GM21390 (cell line): ENCODE measurements around the gene NOLC1.
"Not testable (repeated sequence)": the region's sequence is repeated elsewhere in the genome, so short reads cannot be mapped to it uniquely, and the experiment has no call there.

Experiments
- ATAC-seq: cut with Tn5 transposase; IDR thresholded peaks from one replicate; pipeline ENCODE4 v1.9.1; 2021; ENCODE audit not compliant: unreplicated experiment

Gene NOLC1

DNA sequence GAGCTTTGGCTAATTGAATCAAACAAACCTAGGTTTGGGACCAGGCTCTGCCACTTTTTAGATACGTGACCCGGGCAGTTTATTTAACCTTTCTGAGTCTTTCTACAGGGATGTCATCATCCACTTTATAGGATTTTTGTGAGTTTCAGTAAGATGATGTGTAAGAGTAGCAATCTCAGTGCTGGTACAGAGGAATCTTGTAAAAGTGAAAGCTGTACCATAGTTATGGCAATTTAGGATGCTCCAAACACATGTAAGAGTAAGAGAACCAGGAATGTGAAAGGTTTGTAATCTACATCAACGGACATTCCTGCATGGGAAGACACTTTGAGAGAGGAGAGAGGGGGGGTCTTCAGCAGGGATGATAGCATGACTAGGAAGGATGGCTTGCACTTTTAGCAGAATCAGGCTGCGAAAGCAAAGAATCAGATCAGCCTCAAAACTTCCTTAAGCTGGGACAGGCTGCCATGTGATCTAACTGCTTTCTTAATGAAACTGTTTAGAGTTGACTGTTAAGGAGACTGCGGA lies 968 bp downstream of the NOLC1 start:
- no peak for ATAC-seq

DNA sequence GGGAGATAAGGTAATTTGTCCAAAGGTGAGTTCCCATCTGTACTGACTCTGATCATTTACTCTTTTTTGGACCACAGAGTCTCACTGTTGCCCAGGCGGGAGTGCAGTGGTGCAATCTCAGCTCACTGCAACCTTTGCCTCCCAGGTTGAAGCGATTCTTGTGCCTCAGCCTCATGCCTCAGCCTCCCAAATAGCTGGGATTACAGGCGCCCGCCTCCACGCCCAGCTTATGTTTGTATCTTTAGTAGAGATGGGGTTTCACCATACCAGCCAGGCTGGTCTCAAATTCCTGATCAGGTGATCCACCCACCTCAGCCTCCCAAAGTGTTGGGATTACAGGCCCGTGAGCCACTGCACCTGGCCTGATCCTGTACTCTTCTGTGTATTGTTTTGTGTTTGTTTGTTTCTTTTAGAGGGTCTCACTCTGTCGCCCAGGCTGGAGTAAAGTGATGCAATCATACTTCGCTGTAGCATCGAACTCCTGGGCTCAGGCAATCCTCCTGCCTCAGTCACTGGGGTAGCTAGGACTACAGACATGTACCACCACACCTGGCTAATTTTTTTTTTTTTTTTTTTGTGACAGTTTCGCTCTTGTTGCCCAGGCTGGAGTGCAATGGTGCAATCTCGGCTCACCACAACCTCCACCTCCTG lies 2.4 kb downstream of the NOLC1 start:
- ATAC-seq = no peak

DNA sequence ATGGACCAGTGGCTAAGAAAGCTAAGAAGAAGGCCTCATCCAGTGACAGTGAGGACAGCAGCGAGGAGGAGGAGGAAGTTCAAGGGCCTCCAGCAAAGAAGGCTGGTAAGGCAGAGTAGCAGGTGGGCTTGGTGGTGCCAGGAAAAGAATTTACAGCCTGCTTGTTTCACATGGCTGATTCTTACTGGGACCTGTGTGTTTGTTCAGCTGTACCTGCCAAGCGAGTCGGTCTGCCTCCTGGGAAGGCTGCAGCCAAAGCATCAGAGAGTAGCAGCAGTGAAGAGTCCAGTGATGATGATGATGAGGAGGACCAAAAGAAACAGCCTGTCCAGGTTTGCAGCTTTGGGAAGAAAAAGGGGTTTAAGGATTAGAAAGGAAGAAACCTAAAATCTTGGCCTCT lies 5.0 kb downstream of the NOLC1 start:
- ATAC-seq = no peak

DNA sequence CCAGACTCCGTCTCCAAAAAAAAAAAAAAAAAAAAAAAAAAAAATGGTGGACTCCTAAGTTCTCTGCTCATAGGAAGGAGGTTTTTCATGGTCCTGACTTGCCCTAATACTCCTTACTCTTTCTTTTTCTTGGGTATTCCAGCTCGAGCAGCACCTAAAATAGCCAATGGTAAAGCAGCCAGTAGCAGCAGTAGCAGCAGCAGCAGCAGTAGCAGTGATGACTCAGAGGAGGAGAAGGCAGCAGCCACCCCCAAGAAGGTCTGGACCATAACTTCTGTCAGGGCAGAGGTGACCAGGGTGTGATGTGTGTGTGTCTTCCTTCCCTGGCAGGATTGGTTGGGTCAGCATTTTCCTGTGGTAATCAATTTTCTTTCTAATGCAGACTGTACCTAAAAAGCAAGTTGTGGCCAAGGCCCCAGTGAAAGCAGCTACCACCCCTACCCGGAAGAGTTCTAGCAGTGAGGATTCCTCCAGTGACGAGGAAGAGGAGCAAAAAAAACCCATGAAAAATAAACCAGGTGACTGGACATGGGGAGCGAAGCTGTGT lies 6.9 kb downstream of the NOLC1 start:
- ATAC-seq = no peak

DNA sequence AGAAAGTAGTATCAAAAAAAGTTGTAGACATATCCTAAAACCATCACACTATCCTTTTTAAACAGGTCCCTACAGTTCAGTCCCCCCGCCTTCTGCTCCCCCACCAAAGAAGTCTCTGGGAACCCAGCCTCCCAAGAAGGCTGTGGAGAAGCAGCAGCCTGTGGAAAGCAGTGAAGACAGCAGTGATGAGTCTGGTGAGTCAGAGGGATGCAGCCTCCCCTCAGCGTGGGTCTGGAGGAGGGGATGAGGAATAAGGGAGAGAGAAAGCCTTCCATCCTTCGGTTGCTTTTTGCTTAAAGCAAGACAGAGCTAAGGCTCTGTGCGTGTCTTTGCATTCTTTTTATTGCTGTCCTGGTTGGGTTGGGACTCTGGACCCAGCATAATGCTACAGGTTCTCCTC lies 7.6 kb downstream of the NOLC1 start:
- no peak for ATAC-seq

DNA sequence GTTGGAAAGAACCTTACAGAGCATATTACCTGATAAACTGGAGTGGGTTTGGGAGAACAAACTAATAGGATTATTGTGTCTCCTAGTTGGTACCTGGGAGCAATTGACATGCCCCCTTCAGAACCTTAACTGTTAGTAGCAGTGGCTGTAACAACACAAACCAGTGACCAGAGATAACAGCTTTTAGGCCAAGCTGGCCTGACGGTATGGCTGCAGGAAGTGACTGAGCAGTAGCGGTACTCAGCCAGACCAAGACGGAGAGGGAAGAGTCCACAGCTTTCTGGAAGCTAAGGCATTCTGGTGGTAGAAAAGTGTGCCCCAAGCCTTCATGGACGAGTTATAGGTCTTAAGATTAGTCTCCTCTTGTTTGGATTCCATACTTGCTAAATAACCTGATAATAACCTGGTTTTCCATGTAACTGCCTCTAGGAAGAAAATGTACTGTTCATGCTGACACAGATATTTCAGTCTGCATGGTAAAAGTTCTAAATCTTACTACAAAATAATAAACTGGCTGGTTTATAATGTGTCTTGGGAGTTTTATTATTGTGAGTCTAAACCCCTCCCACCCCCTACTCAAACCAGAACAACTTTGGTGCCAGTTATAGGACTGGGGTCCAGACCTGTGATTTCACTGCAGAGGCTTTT lies 11.3 kb downstream of the NOLC1 start:
- no peak for ATAC-seq

DNA sequence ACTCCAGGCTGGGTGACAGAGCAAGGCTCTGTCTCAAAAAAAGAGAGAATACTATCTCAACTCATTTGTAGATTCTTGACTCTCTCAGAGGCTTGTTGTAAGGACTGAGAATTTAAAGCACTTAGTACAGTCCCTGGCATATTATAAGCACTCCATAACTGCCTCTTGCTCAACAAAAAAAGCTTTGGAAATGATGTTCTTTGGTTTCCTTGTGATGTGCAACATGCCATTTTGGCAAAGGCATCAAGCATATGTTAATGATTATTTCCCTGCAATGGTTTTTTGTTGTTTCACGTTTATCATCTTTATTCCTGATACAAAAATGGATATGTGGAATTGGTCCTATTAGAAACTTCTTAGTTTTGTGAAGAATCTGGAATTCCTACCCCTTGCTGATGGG lies 15.7 kb downstream of the NOLC1 start:
- ATAC-seq = no peak

DNA sequence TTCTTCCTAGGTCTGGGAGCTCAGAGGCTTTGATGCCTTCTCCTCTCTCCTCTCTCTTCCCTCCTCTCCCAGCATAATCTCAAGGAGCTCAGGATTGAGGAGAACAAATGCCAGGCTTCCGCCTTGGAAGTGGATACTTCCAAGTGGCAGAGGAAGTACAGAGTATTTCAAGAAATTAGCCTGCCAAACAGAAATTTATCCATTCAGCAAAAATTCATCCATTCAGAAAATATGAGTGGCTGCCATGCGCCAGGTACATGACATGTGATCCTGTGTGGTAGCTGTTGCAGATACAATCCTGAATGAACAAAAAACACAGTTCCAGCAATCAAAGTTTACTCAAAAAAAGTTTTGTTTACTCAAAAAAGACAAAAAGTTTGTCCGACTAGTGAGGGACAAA lies 18.4 kb downstream of the NOLC1 start:
- ATAC-seq = no peak

DNA sequence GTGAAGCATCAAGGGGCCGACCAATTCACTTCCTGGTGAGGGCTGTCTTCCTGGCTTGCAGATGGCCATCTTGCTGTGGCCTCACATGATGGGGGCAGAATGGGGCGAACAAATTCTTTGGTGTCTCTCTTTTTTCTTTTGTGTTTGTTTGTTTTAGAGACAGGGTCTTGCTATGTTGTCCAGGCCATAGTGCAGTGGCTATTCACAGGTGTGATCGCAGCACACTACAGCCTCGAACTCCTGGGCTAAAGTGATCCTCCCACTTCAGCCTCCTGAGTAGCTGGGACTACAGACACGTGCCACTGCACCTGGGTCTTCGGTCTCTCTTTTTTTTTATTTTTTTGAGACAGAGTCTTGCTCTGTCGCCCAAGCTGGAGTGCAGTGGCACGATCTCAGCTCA lies 20.1 kb downstream of the NOLC1 start:
- ATAC-seq = no peak

DNA sequence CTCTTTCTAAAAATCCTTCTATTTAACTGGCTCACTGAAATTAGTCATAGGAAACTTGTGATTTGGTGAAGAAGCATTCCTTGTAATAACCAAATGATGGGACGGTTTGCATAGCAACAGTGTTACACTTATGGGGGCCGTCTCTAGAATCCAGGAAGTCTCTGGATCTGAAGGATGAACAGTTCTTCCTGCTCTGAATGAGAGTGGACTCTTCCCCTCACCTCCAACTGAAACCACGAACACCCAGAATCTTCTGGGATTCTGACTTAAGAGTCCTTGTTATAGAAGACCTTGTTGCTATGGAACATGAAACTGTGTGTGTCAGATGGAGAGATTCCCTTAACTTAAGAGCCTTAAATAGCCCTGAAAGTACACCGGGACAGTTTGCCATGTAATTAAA lies 23.2 kb downstream of the NOLC1 start:
- no peak for ATAC-seq

DNA sequence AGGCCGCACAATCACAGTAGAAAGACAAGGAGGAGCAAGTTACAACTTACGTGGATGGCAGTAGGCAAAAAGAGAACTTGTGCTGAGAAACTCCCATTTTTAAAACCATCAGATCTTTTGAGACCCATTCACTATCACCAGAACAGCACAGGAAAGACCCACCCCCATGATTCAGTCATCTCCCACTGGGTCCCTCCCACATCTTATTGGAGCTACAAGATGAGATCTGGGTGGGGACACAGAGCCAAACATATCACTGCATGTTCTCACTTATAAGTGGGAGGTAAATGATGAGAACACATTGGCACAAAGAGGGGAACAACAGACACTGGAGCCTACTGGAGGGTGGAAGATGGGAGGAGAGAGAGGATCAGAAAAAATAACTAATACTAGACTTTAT lies 32.4 kb downstream of the NOLC1 start:
- ATAC-seq = no peak

DNA sequence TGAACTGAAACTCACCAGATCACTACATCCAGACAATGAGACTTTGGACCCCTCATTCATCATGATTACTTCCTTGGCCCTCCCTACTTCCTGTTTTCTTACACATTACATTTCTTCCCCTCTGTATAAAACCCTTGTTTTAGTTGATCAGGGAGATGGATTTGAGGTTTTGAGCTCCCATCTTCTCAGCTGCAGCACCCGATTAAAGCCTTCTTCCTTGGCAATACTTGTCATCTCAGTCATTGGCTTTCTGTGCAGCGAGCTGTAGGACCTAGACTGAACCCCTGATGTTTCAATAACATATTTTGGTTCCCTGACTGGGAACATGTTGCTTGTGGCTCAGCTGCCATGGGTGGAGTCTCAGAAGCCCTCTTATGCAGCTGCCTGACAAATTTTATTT lies 33.1 kb downstream of the NOLC1 start:
- no peak for ATAC-seq

DNA sequence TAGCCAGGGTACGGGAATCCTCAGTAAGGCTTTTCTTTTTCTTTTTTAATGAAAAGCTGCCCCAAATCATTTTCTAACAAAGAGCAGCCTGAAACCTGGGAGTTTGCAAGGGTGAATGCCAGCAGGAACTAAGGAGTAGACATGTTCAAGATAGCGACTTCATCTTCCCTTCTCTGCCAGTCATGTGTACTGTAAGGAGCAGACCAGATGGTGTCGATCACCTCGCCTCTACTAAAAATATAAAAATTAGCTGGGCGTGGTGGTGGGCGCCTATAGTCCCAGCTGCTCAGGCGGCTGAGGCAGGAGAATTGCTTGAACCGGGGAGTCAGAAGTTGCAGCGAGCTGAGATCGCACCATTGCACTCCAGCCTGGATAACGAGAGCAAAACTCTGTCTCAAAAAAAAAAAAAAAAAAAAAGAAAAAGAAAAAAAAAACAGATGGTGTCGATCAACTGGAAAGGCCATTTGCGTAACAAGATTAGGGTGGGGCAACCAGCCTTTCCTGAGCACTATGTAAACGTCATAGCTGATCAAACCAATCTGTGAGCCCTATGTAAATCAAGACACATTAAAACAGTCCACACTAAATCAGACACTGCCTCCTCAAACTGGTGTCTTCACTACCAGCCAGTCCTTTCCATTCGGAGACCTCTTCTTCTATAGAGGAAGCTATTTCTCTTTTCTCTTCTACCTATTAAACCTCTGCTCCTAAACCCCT lies 33.8 kb downstream of the NOLC1 start:
- ATAC-seq = no peak

DNA sequence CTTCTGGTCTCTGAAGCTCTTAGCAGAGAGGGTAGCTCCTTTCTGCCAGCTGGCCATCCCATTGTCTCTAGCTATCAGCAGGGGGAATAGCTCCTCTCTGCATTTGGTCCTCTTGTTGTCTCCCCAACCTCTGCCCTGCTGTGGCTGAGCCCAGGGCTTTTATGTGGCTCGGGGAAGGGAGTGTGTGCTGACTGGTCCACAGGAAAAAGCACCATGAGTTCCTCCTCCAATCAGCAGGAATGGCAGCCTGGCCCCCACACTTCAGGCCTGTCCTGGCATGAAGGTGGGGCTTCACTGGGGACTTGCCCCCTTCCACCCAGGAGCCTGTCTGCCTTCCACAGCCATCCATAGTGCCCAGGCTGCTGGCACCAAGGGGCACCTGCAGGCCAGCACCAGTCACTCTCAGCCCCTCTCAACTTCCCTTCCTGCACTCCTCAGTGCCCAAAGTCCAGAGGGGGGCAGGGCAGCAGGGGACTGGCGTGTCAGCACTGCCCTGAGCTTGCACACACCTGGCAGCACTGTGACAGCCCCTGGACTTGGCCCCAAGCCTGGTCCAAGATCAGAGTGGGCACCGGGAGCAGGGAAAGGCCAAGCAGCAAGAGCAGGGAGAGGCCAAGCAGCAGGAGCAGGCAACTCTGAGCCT lies 36.2 kb downstream of the NOLC1 start:
- no peak for ATAC-seq

DNA sequence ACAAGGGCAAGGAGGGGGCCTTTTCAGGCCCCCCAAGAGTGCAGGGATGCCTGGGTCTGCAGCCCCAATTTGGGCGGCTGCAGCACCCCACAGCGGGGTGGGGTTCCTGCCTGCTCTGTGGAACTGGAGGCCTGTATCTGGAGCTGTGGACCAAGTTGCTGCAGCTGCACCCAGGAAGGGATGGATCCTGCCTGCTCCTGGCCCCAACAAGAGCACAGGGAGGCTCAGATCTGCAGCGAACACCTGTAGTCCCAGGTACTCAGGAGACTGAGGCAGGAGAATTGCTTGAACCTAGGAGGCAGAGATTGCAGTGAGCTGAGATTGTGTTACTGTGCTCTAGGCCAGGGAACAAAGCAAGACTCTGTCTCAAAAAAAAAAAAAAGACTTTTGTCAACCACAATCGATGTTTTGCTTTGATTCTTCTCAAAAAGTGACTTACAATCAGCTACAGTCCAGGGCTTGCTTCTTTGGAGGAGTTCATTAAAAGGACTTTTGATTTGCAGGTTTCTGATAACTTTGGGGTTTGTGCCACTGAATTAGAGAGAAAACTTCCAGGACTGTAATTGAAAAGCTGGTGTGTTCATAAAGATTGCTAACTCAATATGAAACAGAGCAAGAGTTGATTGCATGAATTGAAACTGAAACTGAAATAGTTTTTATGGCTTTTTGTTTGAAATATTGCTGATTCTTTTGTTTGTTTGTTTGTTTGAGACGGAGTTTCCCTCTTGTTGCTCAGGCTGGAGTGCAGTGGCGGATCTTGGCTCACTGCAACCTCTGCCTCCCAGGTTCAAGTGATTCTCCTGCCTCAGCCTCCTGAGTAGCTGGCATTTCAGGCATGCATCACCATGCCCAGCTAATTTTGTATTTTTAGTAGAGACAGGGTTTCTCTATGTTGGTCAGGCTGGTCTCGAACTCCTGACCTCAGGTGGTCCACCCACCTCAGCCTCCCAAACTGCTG lies 37.0 kb downstream of the NOLC1 start:
- not testable (repeated sequence) for ATAC-seq

DNA sequence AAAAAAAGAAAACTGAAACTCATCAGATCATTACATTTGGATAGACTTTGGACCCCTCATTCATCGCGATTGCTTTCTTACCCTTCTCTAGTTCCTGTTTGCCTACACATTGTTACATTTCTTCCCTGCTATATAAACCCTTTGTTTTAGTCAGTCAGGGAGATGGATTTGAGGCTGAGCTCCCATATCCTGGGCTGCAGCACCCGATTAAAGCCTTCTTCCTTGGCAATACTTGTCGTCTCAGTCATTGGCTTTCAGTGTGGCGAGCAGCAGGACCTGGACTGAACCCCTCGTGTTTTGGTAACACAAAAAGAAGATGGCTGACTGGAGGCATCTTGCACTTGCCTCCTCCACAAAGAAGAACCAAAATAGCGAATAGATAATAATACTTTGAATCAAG lies 39.8 kb downstream of the NOLC1 start:
- ATAC-seq = no peak

DNA sequence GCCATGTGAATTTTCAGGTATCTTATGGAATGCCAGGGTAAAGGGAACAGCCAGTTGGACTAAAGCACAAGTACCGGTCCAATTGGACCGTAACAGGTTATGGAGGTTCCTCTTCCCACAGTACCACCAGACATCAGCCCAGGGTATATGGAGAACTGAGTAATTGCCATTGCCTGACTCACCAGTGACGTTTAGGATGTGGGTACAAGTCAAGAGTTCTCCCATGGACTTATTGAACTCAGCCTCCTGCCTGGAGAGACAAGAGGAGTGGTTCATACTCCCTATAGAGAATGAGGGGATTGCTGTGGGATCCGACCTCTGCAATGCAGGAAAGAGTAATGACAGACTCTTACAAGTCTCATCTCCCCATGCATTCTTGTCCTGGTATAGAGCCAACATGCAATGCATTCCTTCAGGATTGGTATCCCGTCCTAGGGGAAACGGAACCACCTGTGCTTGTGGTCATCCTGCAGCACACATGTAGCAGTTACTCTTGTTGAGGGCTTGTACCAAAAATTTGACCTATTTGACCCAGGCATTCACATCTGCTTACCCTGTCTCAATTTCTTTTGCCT lies 43.2 kb downstream of the NOLC1 start:
- no peak for ATAC-seq

DNA sequence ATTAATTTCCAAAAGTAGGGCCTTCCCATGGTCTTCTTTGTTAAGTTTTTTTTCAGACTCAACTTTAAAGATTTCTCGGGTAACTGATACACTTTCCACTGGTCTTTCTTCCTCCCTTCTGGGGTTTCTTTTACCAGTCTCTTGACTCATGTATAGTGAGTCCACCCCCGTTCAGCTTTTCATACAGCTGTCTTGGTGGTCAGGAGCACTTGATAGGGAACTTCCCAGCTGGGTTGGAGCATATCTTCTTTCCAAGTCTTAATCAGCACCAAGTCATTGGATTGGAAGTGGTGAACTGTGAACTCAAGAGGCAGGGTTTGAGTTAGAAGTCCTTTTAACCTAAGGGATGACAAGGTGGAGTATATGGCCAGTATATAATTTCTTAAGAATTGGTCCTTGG lies 44.7 kb downstream of the NOLC1 start:
- no peak for ATAC-seq

DNA sequence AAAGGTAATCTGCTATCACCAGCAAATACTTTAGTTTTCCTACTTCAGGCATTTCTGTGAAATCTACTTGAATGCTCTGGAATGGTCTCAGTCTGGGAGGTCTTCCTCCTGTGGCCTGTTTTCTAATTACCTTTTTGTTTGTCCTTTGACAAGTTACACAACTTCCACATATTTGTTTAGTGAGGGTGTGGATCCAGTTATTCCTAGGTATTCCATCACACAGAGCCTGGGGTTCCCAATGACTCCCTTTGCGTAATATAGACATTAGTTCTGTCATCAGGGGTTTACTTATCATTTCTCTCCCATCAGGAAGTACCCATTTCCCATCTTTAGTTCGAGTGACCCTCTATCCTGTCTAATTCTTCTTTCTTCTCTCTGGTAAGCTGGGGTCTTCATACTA lies 45.8 kb downstream of the NOLC1 start:
- no peak for ATAC-seq
